ENCODE measurements around the gene YIPF3.

GRCh38 chr6:43481591-43482236, 35.0 kb downstream of the YIPF3 start:
- TF ChIP-seq POLR2AphosphoS5 (IDR thresholded peaks at IDR 0.05) (no peak), POLR2A (IDR thresholded peaks at IDR 0.05; ENCODE audit: low read depth) (no peak), CTCF (IDR thresholded peaks at IDR 0.05) (no peak)

All from esophagus muscularis mucosa (tissue), 3 donors.